ENCODE results near the gene ZNF71. TPM values are rescaled to one million over a fixed set of nuclear protein-coding genes. Genes with fewer than 3 reads are reported as not detected.

Gene ZNF71
- total and polyA plus RNA-seq, 2 experiments from 2014 or later: 6.2 to 7.9 TPM

GRCh38 chr19:56611288-56611687 lies 16.2 kb downstream of the ZNF71 start:
- Histone ChIP-seq H3K9me3 (ENCODE audit: low read depth) (no peaks in the 10 kb centered on the region), H3K9me2 (ENCODE audit: insufficient read depth) (no peaks in the 10 kb centered on the region), H3K36me3 (ENCODE audit: low read depth) (peaks cover 12% of the 10 kb centered on the region), H3K27me3 (replicated peaks; ENCODE audit: insufficient read depth) (no peaks in the 10 kb centered on the region), H3F3A (ENCODE audit: insufficient read depth) (no peaks in the 10 kb centered on the region), H2AFZ (no peak overlapping the region), H3K79me2 (ENCODE audit: insufficient read depth) (peaks cover 79% of the 10 kb centered on the region), H3K4me1 (ENCODE audit: insufficient read depth) (no peaks in the 10 kb centered on the region), H3K27ac (no peak overlapping the region), H3K4me2 (ENCODE audit: unreplicated experiment) (no peak overlapping the region), H3K4me3 (no peak overlapping the region), H4K20me1 (ENCODE audit: insufficient read depth) (no peaks in the 10 kb centered on the region), H3K9ac (no peak overlapping the region)
- WGBS, 2 experiments (ENCODE audit: low coverage in 1 of 2, low lambda C conversion rate in 2 of 2, missing lambda C conversion rate in 2 of 2): 46 to 51% methylated on average over 7 to 8 of the region's 8 CpGs
- no peak for DNase-seq
- TF ChIP-seq EZH2phosphoT487 (IDR thresholded peaks at IDR 0.05; ENCODE audit: insufficient read depth, low read depth): no peak
- in situ Hi-C loops (cut with MboI): no loop called here

GRCh38 chr19:56612737-56613136 lies 17.6 kb downstream of the ZNF71 start:
- peaks cover 79% of the 10 kb centered on the region for H3K79me2 ChIP-seq (ENCODE audit: insufficient read depth)
- H3K4me1 ChIP-seq (ENCODE audit: insufficient read depth): no peaks in the 10 kb centered on the region
- no peaks in the 10 kb centered on the region for H3K27me3 ChIP-seq (replicated peaks; ENCODE audit: insufficient read depth)
- H3K9me3 ChIP-seq (ENCODE audit: low read depth): no peaks in the 10 kb centered on the region
- DNase-seq: no peak
- no peak overlapping the region for H2AFZ ChIP-seq
- in situ Hi-C loops (cut with MboI): no loop called here
- H3K4me3 ChIP-seq: no peak overlapping the region
- no peak overlapping the region for H3K4me2 ChIP-seq (ENCODE audit: unreplicated experiment)
- H3K9me2 ChIP-seq (ENCODE audit: insufficient read depth): no peaks in the 10 kb centered on the region
- no peaks in the 10 kb centered on the region for H4K20me1 ChIP-seq (ENCODE audit: insufficient read depth)
- no peak overlapping the region for H3K9ac ChIP-seq
- no peak for TF ChIP-seq EZH2phosphoT487 (IDR thresholded peaks at IDR 0.05; ENCODE audit: insufficient read depth, low read depth)
- TF ChIP-seq EZH2 (IDR thresholded peaks at IDR 0.05; ENCODE audit: insufficient read depth, poor library complexity, severe bottlenecking): no peak
- no peaks in the 10 kb centered on the region for H3F3A ChIP-seq (ENCODE audit: insufficient read depth)
- 52 to 64% methylated on average over 2 of the region's 2 CpGs for WGBS, 2 experiments (ENCODE audit: low coverage in 1 of 2, low lambda C conversion rate in 2 of 2, missing lambda C conversion rate in 2 of 2)
- H3K27ac ChIP-seq: no peak overlapping the region
- H3K36me3 ChIP-seq (ENCODE audit: low read depth): peaks cover 12% of the 10 kb centered on the region

- Histone ChIP-seq H4K20me1 (ENCODE audit: insufficient read depth) (no peaks in the 10 kb centered on the region), H3K4me3 (no peak overlapping the region), H3K9me3 (ENCODE audit: low read depth) (no peaks in the 10 kb centered on the region), H3K9me2 (ENCODE audit: insufficient read depth) (no peaks in the 10 kb centered on the region), H3K27me3 (replicated peaks; ENCODE audit: insufficient read depth) (no peaks in the 10 kb centered on the region), H3K27ac (no peak overlapping the region), H3K36me3 (ENCODE audit: low read depth) (peaks cover 12% of the 10 kb centered on the region), H2AFZ (no peak overlapping the region), H3K9ac (no peak overlapping the region), H3F3A (ENCODE audit: insufficient read depth) (no peaks in the 10 kb centered on the region), H3K4me2 (ENCODE audit: unreplicated experiment) (no peak overlapping the region), H3K4me1 (ENCODE audit: insufficient read depth) (no peaks in the 10 kb centered on the region), H3K79me2 (ENCODE audit: insufficient read depth) (peaks cover 77% of the 10 kb centered on the region)
- TF ChIP-seq EZH2phosphoT487 (IDR thresholded peaks at IDR 0.05; ENCODE audit: insufficient read depth, low read depth): no peak
- 20 to 25% methylated on average over 5 of the region's 5 CpGs for WGBS, 2 experiments (ENCODE audit: low coverage in 1 of 2, low lambda C conversion rate in 2 of 2, missing lambda C conversion rate in 2 of 2)
- peak; percentile 18 for DNase-seq
- in situ Hi-C loops (cut with MboI): no loop called here
These were observed 18.5 kb downstream of the ZNF71 start for GRCh38 chr19:56613639-56614038.

- peaks cover 52% of the 10 kb centered on the region for H3K79me2 ChIP-seq (ENCODE audit: insufficient read depth)
- WGBS, 2 experiments (ENCODE audit: low coverage in 1 of 2, low lambda C conversion rate in 2 of 2, missing lambda C conversion rate in 2 of 2): 97% methylated on average over 8 of the region's 8 CpGs
- H3K4me2 ChIP-seq (ENCODE audit: unreplicated experiment): no peak overlapping the region
- in situ Hi-C loops (cut with MboI): no loop called here
- H2AFZ ChIP-seq: no peak overlapping the region
- no peaks in the 10 kb centered on the region for H4K20me1 ChIP-seq (ENCODE audit: insufficient read depth)
- no peaks in the 10 kb centered on the region for H3K9me2 ChIP-seq (ENCODE audit: insufficient read depth)
- H3K9ac ChIP-seq: no peak overlapping the region
- H3K4me1 ChIP-seq (ENCODE audit: insufficient read depth): no peaks in the 10 kb centered on the region
- H3F3A ChIP-seq (ENCODE audit: insufficient read depth): no peaks in the 10 kb centered on the region
- DNase-seq: no peak
- H3K27ac ChIP-seq: no peak overlapping the region
- H3K4me3 ChIP-seq: no peak overlapping the region
- TF ChIP-seq EZH2 (IDR thresholded peaks at IDR 0.05; ENCODE audit: insufficient read depth, poor library complexity, severe bottlenecking) (no peak), EZH2phosphoT487 (IDR thresholded peaks at IDR 0.05; ENCODE audit: insufficient read depth, low read depth) (no peak)
- H3K36me3 ChIP-seq (ENCODE audit: low read depth): peaks cover 6% of the 10 kb centered on the region; the same call in 1 of the 2 replicates
- H3K9me3 ChIP-seq (ENCODE audit: low read depth): no peaks in the 10 kb centered on the region
- no peaks in the 10 kb centered on the region for H3K27me3 ChIP-seq (replicated peaks; ENCODE audit: insufficient read depth)
These were observed 22.4 kb downstream of the ZNF71 start for GRCh38 chr19:56617531-56617930.

GRCh38 chr19:56619121-56619520 lies 24.0 kb downstream of the ZNF71 start:
- Histone ChIP-seq H3K4me3 (no peak overlapping the region), H3K27ac (no peak overlapping the region), H3K79me2 (ENCODE audit: insufficient read depth) (peaks cover 39% of the 10 kb centered on the region), H3K9me3 (ENCODE audit: low read depth) (no peaks in the 10 kb centered on the region), H3K9ac (no peak overlapping the region), H3K4me2 (ENCODE audit: unreplicated experiment) (no peak overlapping the region), H3F3A (ENCODE audit: insufficient read depth) (no peaks in the 10 kb centered on the region), H4K20me1 (ENCODE audit: insufficient read depth) (no peaks in the 10 kb centered on the region), H2AFZ (no peak overlapping the region), H3K27me3 (replicated peaks; ENCODE audit: insufficient read depth) (no peaks in the 10 kb centered on the region), H3K36me3 (ENCODE audit: low read depth) (peaks cover 7% of the 10 kb centered on the region; the same call in 1 of the 2 replicates), H3K9me2 (ENCODE audit: insufficient read depth) (no peaks in the 10 kb centered on the region), H3K4me1 (ENCODE audit: insufficient read depth) (no peaks in the 10 kb centered on the region)
- in situ Hi-C loops (cut with MboI): no loop called here
- TF ChIP-seq EZH2phosphoT487 (IDR thresholded peaks at IDR 0.05; ENCODE audit: insufficient read depth, low read depth) (no peak), EZH2 (IDR thresholded peaks at IDR 0.05; ENCODE audit: insufficient read depth, poor library complexity, severe bottlenecking) (no peak)
- WGBS, 2 experiments (ENCODE audit: low coverage in 1 of 2, low lambda C conversion rate in 2 of 2, missing lambda C conversion rate in 2 of 2): 23 to 31% methylated on average over 8 of the region's 8 CpGs
- DNase-seq: no peak

Measured in GM23248 (cell line).